GM12878 (cell line): Measurements from ENCODE around the gene EHD4. TPM values are rescaled to one million over a fixed set of nuclear protein-coding genes. Genes with fewer than 3 reads are reported as not detected.

ENCODE experiments used
- ATAC-seq: fragments of 200-7000 bp; cut with Tn5 transposase; 3 replicates; pipeline ENCODE4 v1.9.1; 2020; ENCODE audit warnings: mild to moderate bottlenecking, moderate library complexity
- BruUV-seq: library from RNA; stranded (reverse); fragments of 400-500 nt; replicated peaks from 2 replicates; lab custom pipeline; 2021; lab: Mats Ljungman, UMichigan
- CTCF ChIA-PET: fragments of 300-600 bp; sonication (Branson Sonifier 250); formaldehyde crosslinking; extraction: SDS; loops from one replicate; lab custom pipeline; 2021; ENCODE audit warnings: inconsistent platforms; lab: Yijun Ruan, JAX
- POLR2A ChIA-PET: fragments of 350-600 bp; formaldehyde crosslinking; extraction: SDS; loops from one replicate; lab custom pipeline; 2021; ENCODE audit warnings: inconsistent platforms; lab: Charles Lee
- RAD21 ChIA-PET: fragments of 300-600 bp; sonication (Branson Sonifier 250); formaldehyde crosslinking; loops from one replicate; lab custom pipeline; 2023; ENCODE audit warnings: antibody characterized with exemption; ENCODE audit not compliant: unreplicated experiment; lab: Charles Lee
- SMC1A ChIA-PET: fragments of 300-600 bp; sonication (Branson Sonifier 250); formaldehyde crosslinking; loops from one replicate; lab custom pipeline; 2023; ENCODE audit not compliant: unreplicated experiment, uncharacterized antibody; lab: Charles Lee
- DNase-seq: peaks from one replicate; pipeline ENCODE4 v3.0.0-alpha.2; 2011; ENCODE audit warnings: low read depth, low spot score
- FAIRE-seq: peaks from 3 replicates; lab custom pipeline; 2011; peaks lifted over from hg19 to GRCh38; lab: Jason Lieb, UNC
- H2AFZ ChIP-seq: 2 replicates; pipeline ENCODE4 v1.6.0; 2011; ENCODE audit warnings: low read depth, low read length, control low read depth; ENCODE audit not compliant: control insufficient read depth
- H3K27ac ChIP-seq: 2 replicates; pipeline ENCODE4 v1.5.1; 2011; ENCODE audit warnings: control low read depth; ENCODE audit not compliant: control insufficient read depth, insufficient read depth
- H3K27me3 ChIP-seq, 2 experiments: replicated peaks in 1 of 2; 2 replicates each; pipeline versions ENCODE4 v1.6.0 to v1.6.1; 2011; ENCODE audit warnings: low read length in 1 of 2; ENCODE audit not compliant: control insufficient read depth in 2 of 2, insufficient read depth in 2 of 2
- H3K36me3 ChIP-seq, 2 experiments: 2 replicates each; pipeline ENCODE4 v1.5.1; 2011; ENCODE audit warnings: low read length in 1 of 2; ENCODE audit not compliant: control insufficient read depth in 2 of 2, insufficient read depth in 2 of 2
- H3K4me1 ChIP-seq: 2 replicates; pipeline ENCODE4 v1.6.1; 2011; ENCODE audit warnings: mild to moderate bottlenecking, low read length, moderate library complexity, mixed read lengths; ENCODE audit not compliant: control insufficient read depth, insufficient read depth
- H3K4me2 ChIP-seq: 2 replicates; pipeline ENCODE4 v1.6.0; 2011; ENCODE audit warnings: control low read depth; ENCODE audit not compliant: control insufficient read depth, insufficient read depth
- H3K4me3 ChIP-seq: fragments of 200-600 bp; sonication (generic); 2 replicates; pipeline ENCODE4 v1.5.1; 2016
- H3K79me2 ChIP-seq: 2 replicates; pipeline ENCODE4 v1.6.0; 2011; ENCODE audit warnings: low read length; ENCODE audit not compliant: control insufficient read depth, insufficient read depth
- H3K9ac ChIP-seq: 2 replicates; pipeline ENCODE4 v1.8.0; 2011; ENCODE audit warnings: low read length, control low read depth, mixed read lengths; ENCODE audit not compliant: control insufficient read depth, insufficient read depth
- H3K9me3 ChIP-seq: replicated peaks from 3 replicates; pipeline ENCODE4 v1.5.1; 2011; ENCODE audit warnings: mild to moderate bottlenecking, low read length; ENCODE audit not compliant: control insufficient read depth, insufficient read depth
- H4K20me1 ChIP-seq: 2 replicates; pipeline ENCODE4 v1.6.0; 2011; ENCODE audit not compliant: control insufficient read depth, insufficient read depth
- BCL11A ChIP-seq: IDR thresholded peaks from 2 replicates; pipeline ENCODE4 v1.6.1; 2011; ENCODE audit warnings: low read depth, low read length
- BHLHE40 ChIP-seq, 2 experiments: fragments of 450-650 bp in 1 of 2; IDR thresholded peaks; 2 replicates each; pipeline ENCODE4 v1.6.1; 2011 to 2017; ENCODE audit warnings: low read depth in 2 of 2, borderline replicate concordance in 1 of 2, improper control_type of control experiment in 1 of 2, low read length in 1 of 2, mild to moderate bottlenecking in 1 of 2
- BRCA1 ChIP-seq: IDR thresholded peaks from 2 replicates; pipeline ENCODE4 v1.6.1; 2011; ENCODE audit warnings: low read depth, low read length, improper control_type of control experiment
- E2F8 ChIP-seq: fragments of 450-650 bp; IDR thresholded peaks from 2 replicates; pipeline ENCODE4 v1.6.1; 2018; ENCODE audit warnings: mild to moderate bottlenecking, low read depth, moderate library complexity; ENCODE audit not compliant: partially characterized antibody
- EED ChIP-seq: sonication (generic); IDR thresholded peaks from 2 replicates; pipeline ENCODE4 v1.6.1; 2016; ENCODE audit warnings: antibody characterized with exemption, low read depth
- HDGF ChIP-seq: fragments of 450-650 bp; IDR thresholded peaks from 2 replicates; pipeline ENCODE4 v1.6.1; 2016; ENCODE audit warnings: antibody characterized with exemption
- KLF5 ChIP-seq: fragments of 450-650 bp; IDR thresholded peaks from 2 replicates; pipeline ENCODE4 v1.6.1; 2014; ENCODE audit warnings: mild to moderate bottlenecking; ENCODE audit not compliant: partially characterized antibody
- LARP7 ChIP-seq: fragments of 450-650 bp; IDR thresholded peaks from 2 replicates; pipeline ENCODE4 v1.6.1; 2017; ENCODE audit warnings: mild to moderate bottlenecking
- RCOR1 ChIP-seq: conservative IDR thresholded peaks from 2 replicates; pipeline ENCODE4 v1.6.1; 2012; ENCODE audit warnings: low read depth, low read length, improper control_type of control experiment
- whole genome bisulfite sequencing: methylation state at CpG from one replicate; pipeline ENCODE4 v1.1.6; 2016; ENCODE audit warnings: low lambda C conversion rate; ENCODE audit not compliant: insufficient replicate concordance, insufficient coverage; ENCODE audit errors: missing lambda C conversion rate; 5-methylcytosine and 5-hydroxymethylcytosine counted together
- in situ Hi-C: fragments of 300-500 bp; cut with MboI; formaldehyde crosslinking; loops from 9 replicates; pipeline ENCODE4 v1.14.3; 2018; ENCODE audit warnings: mixed read lengths
- intact Hi-C: fragments of 100-400 bp; cut with micrococcal nuclease; formaldehyde crosslinking; loops from one replicate; pipeline ENCODE4 v1.14.2; 2022; ENCODE audit not compliant: unreplicated experiment
- polyA plus RNA-seq, 11 experiments: library from polyadenylated mRNA; depleted of rRNA in 4 of 11; unstranded in 6 of 11; stranded (reverse) in 5 of 11; fragments of >200 nt; fragmentation: Nextera tagmentation in 4 of 11; fragmentation: Illumina TruSeq in 1 of 11; extraction: Ambion mirVana in 4 of 11; extraction: Trizol in 1 of 11; gene quantifications; 1 replicate in 1 of 11; 2 replicates in 10 of 11; pipeline versions ENCODE4 v1.2.1 to v1.2.3, GENCODE V29; 2011 to 2016; ENCODE audit warnings: inconsistent platforms in 2 of 11, missing spikeins in 2 of 11, low read depth in 1 of 11
- total RNA-seq, 4 experiments: library from RNA; depleted of rRNA in 3 of 4; stranded (reverse); fragments of >200 nt in 3 of 4; fragmentation: Illumina TruSeq in 1 of 4; extraction: Trizol in 1 of 4; gene quantifications; 2 replicates each; pipeline versions ENCODE4 v1.2.1 to v1.2.3, GENCODE V29; 2013 to 2021
- TF ChIP-seq, protein P1 (sequence below): fragments of 450-650 bp; conservative IDR thresholded peaks from 2 replicates; pipeline ENCODE4 v1.6.1; 2017; ENCODE audit warnings: mild to moderate bottlenecking, moderate library complexity

The EHD4 gene
- total and polyA plus RNA-seq, 10 of the 15 experiments (the other 5 are each of a cell fraction or from before 2014, with no cell fraction given), result 4.2 to 62.9 (median 44.7) TPM

DNA sequence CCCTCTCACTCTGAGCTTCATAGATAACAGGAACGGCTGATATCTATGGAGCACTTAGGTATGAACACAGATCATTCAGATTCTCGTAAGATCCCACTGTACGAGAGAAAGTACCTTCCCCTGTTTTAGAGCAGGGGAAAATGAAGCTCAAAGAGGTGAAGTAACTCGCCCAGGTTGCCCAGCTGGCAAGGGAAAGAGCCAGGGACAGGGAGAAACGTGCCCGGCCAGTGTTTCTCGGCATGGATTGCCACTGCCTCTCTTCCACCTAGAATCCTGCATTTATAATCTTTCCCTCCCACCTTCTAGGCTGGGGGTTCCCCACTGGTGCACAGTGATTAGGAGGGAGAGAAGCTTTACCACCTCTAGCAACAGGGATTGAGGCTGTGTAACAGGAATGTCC, 39.0 kb downstream of the EHD4 start:
- Histone ChIP-seq H3K79me2 (peaks cover 43% of the 10 kb centered on the region), H3K9me3 (no peaks in the 10 kb centered on the region), H2AFZ (no peak overlapping the region), H3K4me3 (no peak overlapping the region), H3K4me2 (no peak overlapping the region), H3K27ac (no peak overlapping the region), H4K20me1 (no peaks in the 10 kb centered on the region), H3K27me3 (no peaks in the 10 kb centered on the region), H3K9ac (no peak overlapping the region), H3K4me1 (peaks cover 64% of the 10 kb centered on the region), H3K36me3 (peaks cover 5 to 20% of the 10 kb centered on the region in 2 experiments)
- BruUV-seq, result no TSS peak
- no peak for TF ChIP-seq BHLHE40 (IDR thresholded peaks at IDR 0.05; ENCODE audit: borderline replicate concordance in 1 of 2, low read depth in 2 of 2, low read length in 1 of 2)
- no peak for TF ChIP-seq RCOR1
- no peak for TF ChIP-seq HDGF
- ATAC-seq (no peak), FAIRE-seq (no peak), DNase-seq (no peak)
- ChIA-PET POLR2A (interaction anchor here (0.9 to 4.5 kb wide), 2 partner anchors 33 to 38 kb away, joined by 3 to 42 read pairs; partner anchors contain the start of gene EHD4), CTCF (interaction anchor here (0.8 to 1.1 kb wide), 2 partner anchors 16 to 33 kb away, joined by 3 read pairs; no protein-coding TSS in a partner anchor), RAD21 (interaction anchor here (1.1 kb wide), 1 partner anchor 24 kb away, joined by 4 read pairs; no protein-coding TSS in a partner anchor), SMC1A (interaction anchor here (0.7 to 12.1 kb wide), 4 partner anchors 20 to 95 kb away, joined by 3 to 179 read pairs (median 4); partner anchors contain the start of gene EHD4)
- WGBS, result 97% methylated on average over 7 of the region's 7 CpGs
- intact Hi-C loops, result no loop called here
- in situ Hi-C loops, result no loop called here

DNA sequence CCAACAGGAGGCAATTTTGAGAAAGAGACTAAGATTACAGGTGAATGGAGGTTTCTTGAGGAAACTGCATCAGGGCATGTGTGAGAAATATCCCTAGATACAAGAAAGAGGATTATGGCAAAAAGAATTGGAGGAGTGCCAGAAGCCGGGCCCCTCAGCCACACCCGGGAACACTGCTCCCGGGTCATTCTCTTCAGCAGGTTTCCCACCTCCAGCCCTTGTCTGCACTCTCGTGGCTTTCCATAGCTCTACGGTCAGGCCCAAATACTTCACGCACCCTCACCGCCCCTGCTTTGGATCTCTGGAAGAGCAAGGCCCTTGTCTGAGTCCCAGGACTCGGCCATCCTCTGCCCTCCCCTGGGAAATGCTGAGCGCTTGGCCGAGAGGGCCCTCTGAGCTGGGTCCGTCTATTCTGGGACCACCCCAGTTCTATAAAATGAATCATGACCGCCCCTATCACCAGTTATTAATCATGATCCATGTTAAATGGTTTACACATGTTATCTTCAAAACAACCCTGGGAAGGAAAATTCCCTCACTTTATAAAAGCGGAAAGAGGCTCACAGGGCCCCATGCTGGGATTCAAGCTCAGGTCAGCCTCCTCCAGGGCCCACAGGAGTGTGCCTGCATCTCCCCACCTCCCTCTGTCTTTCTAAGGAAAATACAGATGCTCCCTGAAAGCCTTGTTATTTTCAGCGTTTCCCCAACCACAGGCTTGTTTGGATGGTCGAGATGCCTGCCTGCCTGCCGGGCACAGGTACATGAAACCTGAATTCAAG, 39.7 kb downstream of the EHD4 start:
- POLR2A ChIA-PET, result interaction anchor here (0.9 to 4.5 kb wide), 2 partner anchors 34 to 39 kb away, joined by 3 to 42 read pairs; partner anchors contain the start of gene EHD4
- Histone ChIP-seq H3K4me2 (no peak overlapping the region), H3K79me2 (peaks cover 43% of the 10 kb centered on the region), H3K36me3 (peaks cover 5 to 14% of the 10 kb centered on the region in 2 experiments), H3K27ac (no peak overlapping the region), H3K9me3 (no peaks in the 10 kb centered on the region), H3K9ac (no peak overlapping the region), H4K20me1 (no peaks in the 10 kb centered on the region), H2AFZ (no peak overlapping the region), H3K27me3 (no peaks in the 10 kb centered on the region), H3K4me3 (no peak overlapping the region), H3K4me1 (peaks cover 70% of the 10 kb centered on the region)
- SMC1A ChIA-PET, result interaction anchor here (0.7 to 12.1 kb wide), 4 partner anchors 21 to 96 kb away, joined by 3 to 179 read pairs (median 4); partner anchors contain the start of gene EHD4
- BruUV-seq, result no TSS peak
- CTCF ChIA-PET, result interaction anchor here (0.8 to 1.1 kb wide), 3 partner anchors 17 to 34 kb away, joined by 3 read pairs; no protein-coding TSS in a partner anchor
- FAIRE-seq, result no peak
- ATAC-seq, result no peak
- intact Hi-C loops, result no loop called here
- in situ Hi-C loops, result no loop called here
- DNase-seq, result no peak
- 97% methylated on average over 16 of the region's 16 CpGs for WGBS
- RAD21 ChIA-PET, result interaction anchor here (1.1 to 5.2 kb wide), 2 partner anchors 24 to 37 kb away, joined by 4 to 97 read pairs; partner anchors contain the start of gene EHD4
- no peak for TF ChIP-seq LARP7
- TF ChIP-seq EED, result no peak
- TF ChIP-seq KLF5, result no peak
- TF ChIP-seq E2F8, result no peak
- no peak for TF ChIP-seq BRCA1
- TF ChIP-seq BCL11A, result no peak
- TF ChIP-seq, protein P1, sequence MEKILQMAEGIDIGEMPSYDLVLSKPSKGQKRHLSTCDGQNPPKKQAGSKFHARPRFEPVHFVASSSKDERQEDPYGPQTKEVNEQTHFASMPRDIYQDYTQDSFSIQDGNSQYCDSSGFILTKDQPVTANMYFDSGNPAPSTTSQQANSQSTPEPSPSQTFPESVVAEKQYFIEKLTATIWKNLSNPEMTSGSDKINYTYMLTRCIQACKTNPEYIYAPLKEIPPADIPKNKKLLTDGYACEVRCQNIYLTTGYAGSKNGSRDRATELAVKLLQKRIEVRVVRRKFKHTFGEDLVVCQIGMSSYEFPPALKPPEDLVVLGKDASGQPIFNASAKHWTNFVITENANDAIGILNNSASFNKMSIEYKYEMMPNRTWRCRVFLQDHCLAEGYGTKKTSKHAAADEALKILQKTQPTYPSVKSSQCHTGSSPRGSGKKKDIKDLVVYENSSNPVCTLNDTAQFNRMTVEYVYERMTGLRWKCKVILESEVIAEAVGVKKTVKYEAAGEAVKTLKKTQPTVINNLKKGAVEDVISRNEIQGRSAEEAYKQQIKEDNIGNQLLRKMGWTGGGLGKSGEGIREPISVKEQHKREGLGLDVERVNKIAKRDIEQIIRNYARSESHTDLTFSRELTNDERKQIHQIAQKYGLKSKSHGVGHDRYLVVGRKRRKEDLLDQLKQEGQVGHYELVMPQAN, result no peak
